ENCODE results near the gene DUSP3.

DUSP3 gene

GRCh38 chr17:43782913-43783680 lies 4.3 kb upstream of the DUSP3 start:
- no peak overlapping the region for H3K4me3 ChIP-seq (replicated peaks in 1 of 2; ENCODE audit: low read depth in 2 of 2, low read length in 2 of 2)
- no peak for DNase-seq (ENCODE audit: low read depth in 2 of 2)
- TF ChIP-seq, protein P1, sequence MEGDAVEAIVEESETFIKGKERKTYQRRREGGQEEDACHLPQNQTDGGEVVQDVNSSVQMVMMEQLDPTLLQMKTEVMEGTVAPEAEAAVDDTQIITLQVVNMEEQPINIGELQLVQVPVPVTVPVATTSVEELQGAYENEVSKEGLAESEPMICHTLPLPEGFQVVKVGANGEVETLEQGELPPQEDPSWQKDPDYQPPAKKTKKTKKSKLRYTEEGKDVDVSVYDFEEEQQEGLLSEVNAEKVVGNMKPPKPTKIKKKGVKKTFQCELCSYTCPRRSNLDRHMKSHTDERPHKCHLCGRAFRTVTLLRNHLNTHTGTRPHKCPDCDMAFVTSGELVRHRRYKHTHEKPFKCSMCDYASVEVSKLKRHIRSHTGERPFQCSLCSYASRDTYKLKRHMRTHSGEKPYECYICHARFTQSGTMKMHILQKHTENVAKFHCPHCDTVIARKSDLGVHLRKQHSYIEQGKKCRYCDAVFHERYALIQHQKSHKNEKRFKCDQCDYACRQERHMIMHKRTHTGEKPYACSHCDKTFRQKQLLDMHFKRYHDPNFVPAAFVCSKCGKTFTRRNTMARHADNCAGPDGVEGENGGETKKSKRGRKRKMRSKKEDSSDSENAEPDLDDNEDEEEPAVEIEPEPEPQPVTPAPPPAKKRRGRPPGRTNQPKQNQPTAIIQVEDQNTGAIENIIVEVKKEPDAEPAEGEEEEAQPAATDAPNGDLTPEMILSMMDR (IDR thresholded peaks at IDR 0.05; ENCODE audit: low read depth, low read length): no peak

- H3K4me3 ChIP-seq (replicated peaks in 1 of 2; ENCODE audit: low read depth in 2 of 2, low read length in 2 of 2): peak within 1 kb of the TSS; percentile 63 to 96
Measured at GRCh38 chr17:43780135-43780534, 1.4 kb upstream of the DUSP3 start, which contains the start of gene CFAP97D1. Gene CFAP97D1 (plus strand): TSS chr17:43780435. CDS start chr17:43780463, 28 bp downstream.

DNA sequence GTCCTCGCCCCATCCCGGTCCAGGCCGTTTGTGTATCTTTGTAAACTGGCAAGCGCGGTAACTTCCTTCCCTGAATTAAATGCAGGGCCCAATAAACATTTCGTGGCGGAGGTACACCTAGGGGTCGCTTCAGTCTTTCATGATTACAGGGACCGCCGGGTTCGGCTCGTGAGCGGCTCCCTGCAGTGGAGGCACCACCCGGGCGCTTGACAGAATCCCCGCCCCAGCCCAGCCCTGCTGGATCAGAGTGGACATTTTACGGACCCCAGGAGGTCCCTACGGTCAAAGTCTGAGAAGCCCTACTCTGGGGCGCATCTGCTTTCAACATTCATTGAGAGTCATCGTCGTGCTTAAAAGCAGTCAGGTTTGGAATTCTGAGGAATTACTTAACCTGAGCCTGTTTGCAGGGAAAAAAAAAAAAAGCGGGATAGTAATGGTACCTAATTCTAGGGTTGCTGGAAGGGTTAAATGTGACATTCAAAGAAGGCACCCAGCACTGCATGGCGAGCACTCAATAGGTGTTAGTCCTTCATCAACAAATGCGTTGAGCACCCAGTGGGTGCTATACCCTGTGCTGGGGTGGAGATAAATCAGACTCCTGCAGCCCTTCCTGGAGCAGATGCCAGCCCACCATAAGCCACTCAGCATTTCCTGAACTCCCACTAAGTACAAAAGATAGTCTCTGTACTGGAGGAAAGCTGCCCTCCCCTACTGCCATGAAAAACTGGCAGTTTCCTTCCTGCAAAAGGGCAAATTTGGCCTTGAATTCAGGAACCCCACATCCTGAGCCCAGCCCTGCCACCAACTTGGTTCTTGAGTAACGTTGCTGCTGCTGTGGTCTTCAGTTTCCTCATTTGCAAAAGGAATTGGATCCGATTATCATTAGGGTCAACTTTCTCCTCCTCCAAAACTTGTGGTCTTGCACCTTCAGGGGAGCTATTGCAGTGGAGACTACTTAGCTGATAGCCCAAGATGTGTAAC lies 658 bp upstream of the DUSP3 start:
- TF ChIP-seq, protein P1 (IDR thresholded peaks at IDR 0.05; ENCODE audit: low read depth, low read length): peak; percentile 15
- peak in 1 of 2 donors; percentile 41 for DNase-seq (ENCODE audit: low read depth in 2 of 2)
- H3K4me3 ChIP-seq (replicated peaks in 1 of 2; ENCODE audit: low read depth in 2 of 2, low read length in 2 of 2): peak overlapping the region; percentile 63 to 96

More at GRCh38 chr17:43780135-43780534, 1.4 kb upstream of the DUSP3 start, which contains the start of gene CFAP97D1:
- TF ChIP-seq, protein P1 (IDR thresholded peaks at IDR 0.05; ENCODE audit: low read depth, low read length): no peak
- DNase-seq (ENCODE audit: low read depth in 2 of 2): no peak

DNA sequence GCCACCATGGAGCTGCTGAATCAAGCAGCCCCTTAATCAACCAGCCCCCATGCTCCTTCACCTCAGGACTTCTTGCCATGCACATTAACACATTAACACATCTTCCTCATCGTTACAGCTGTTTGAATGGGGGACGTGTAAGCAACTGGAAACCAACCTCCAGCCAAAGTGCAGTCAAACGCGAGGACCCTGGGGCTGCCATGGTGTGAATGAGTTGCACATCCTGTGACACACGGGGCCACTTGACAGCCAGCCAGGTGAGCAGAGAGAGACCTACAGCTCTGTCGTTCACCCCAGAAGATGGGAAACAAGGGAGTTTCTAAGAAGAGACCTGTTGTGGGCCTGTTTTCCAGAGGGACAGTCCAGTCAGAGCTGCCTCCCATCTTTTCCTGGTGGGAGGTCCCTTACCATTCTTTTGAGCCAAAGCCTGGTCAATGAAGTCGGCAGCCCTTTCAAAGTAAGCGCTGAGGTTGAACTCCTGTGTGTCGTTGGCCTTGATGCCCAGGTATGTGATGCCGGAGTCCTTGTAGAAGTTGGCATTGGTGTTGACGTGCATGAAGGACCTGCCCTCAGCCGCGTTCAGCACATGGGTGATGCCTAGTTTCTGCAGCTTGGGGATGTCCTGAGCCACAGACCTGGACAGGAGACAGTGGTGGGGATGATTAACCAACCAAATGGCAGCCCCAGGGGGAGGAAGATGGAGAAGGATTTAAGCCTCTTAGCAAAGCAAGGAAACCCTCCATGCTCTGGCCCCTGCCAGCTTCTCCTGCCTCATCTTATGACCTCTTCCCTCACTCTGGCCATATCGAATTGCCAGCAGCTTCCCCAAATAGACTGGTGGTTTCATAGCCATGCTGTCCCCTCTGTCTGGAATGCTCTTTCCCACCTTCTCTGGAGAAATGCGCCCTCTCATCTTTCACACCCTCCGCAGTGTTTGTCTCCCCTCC lies 4.2 kb downstream of the DUSP3 start:
- DNase-seq (ENCODE audit: low read depth in 2 of 2): no peak
- TF ChIP-seq, protein P1 (IDR thresholded peaks at IDR 0.05; ENCODE audit: low read depth, low read length): no peak
- H3K4me3 ChIP-seq (replicated peaks in 1 of 2; ENCODE audit: low read depth in 2 of 2, low read length in 2 of 2): no peak overlapping the region

DNA sequence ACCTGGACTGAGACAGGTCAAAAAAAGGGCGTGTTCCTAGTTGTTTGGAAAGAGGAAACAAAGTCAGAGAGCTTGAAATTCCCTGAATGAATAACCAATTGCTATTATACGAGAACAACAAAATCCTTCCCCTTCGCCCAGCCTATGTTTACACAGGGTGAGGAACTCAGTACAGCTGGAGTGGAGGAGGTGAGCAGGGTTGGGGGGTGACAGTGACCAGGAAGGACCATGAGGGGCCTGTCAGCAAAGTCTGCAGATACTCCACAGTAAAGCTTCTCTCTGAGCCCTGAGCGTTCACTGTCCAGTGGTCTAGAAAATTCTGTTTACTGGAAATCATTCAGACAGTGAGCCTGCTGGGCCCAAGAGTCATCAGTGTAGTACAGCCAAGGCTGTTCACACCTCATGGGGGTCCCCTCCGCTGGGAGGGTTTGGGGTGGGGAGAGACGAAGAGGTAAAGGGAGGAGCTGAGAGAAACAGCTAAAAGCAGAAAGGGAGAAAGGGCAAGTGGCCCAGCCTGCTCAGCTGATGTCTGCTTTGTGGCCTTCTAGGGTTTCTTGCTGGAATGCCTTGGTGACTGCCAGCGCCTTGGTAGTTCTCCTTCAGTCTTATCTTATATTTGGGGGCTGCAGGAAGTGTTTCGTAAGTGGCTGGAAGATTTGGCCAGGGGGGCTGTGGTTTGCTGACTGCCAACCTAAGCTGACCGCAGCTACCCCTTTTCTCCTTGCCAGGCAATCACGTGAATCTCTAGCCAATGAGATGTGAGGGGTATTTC lies 5.7 kb downstream of the DUSP3 start:
- peak in 1 of 2 donors; percentile 89 for DNase-seq (ENCODE audit: low read depth in 2 of 2)
- TF ChIP-seq, protein P1 (IDR thresholded peaks at IDR 0.05; ENCODE audit: low read depth, low read length): no peak
- no peak overlapping the region for H3K4me3 ChIP-seq (replicated peaks in 1 of 2; ENCODE audit: low read depth in 2 of 2, low read length in 2 of 2)
